H1 (cell line): ENCODE results near the gene TYRO3. TPM values are rescaled to one million over a fixed set of nuclear protein-coding genes. Genes with fewer than 3 reads are reported as not detected.

ENCODE experiments used
- CTCF ChIA-PET: fragments of 300-600 bp; sonication (Branson Sonifier 250); formaldehyde crosslinking; loops from one replicate; lab custom pipeline; 2021; ENCODE audit not compliant: partially characterized antibody; lab: Charles Lee
- POLR2A ChIA-PET: fragments of 300-600 bp; sonication (Branson Sonifier 250); formaldehyde crosslinking; loops from one replicate; lab custom pipeline; 2021; ENCODE audit warnings: inconsistent platforms; ENCODE audit not compliant: partially characterized antibody; lab: Charles Lee
- DNase-seq, 2 experiments: peaks; one replicate each; pipeline versions ENCODE4 v3.0.0 to v3.0.0-alpha.2; 2010 to 2022; ENCODE audit warnings: low spot score in 2 of 2, low read depth in 1 of 2, mixed read lengths in 1 of 2
- FAIRE-seq: peaks from 2 replicates; lab custom pipeline; 2011; peaks lifted over from hg19 to GRCh38; lab: Jason Lieb, UNC
- H2AFZ ChIP-seq: 2 replicates; pipeline ENCODE4 v1.8.1; 2012; ENCODE audit warnings: low read length, inconsistent platforms
- H2AK5ac ChIP-seq: 2 replicates; pipeline ENCODE4 v1.6.1; 2013; ENCODE audit warnings: low read depth, low read length
- H2BK120ac ChIP-seq: replicated peaks from 2 replicates; pipeline ENCODE3; 2013; ENCODE audit warnings: low read depth, low read length, inconsistent platforms
- H2BK12ac ChIP-seq: 2 replicates; pipeline ENCODE4 v1.6.1; 2013; ENCODE audit warnings: low read depth, low read length
- H2BK15ac ChIP-seq: 2 replicates; pipeline ENCODE4 v1.6.1; 2013; ENCODE audit warnings: low read length
- H2BK20ac ChIP-seq: 2 replicates; pipeline ENCODE4 v1.6.1; 2013; ENCODE audit warnings: low read length
- H2BK5ac ChIP-seq: 2 replicates; pipeline ENCODE4 v1.6.1; 2013; ENCODE audit warnings: low read depth, low read length
- H3K14ac ChIP-seq: 2 replicates; pipeline ENCODE4 v1.6.1; 2013; ENCODE audit warnings: inconsistent platforms; ENCODE audit not compliant: insufficient read length
- H3K18ac ChIP-seq: 2 replicates; pipeline ENCODE4 v1.6.1; 2013; ENCODE audit warnings: low read length; ENCODE audit errors: extremely low read depth
- H3K23ac ChIP-seq: 2 replicates; pipeline ENCODE4 v1.6.1; 2013; ENCODE audit warnings: inconsistent platforms; ENCODE audit not compliant: insufficient read length
- H3K23me2 ChIP-seq: 2 replicates; pipeline ENCODE4 v1.6.1; 2013; ENCODE audit warnings: low read depth, low read length
- H3K27ac ChIP-seq: 2 replicates; pipeline ENCODE4 v1.6.1; 2011; ENCODE audit warnings: low read depth, low read length, inconsistent platforms
- H3K27me3 ChIP-seq, 4 experiments: replicated peaks in 1 of 4; 1 replicate in 1 of 4; 2 replicates in 3 of 4; pipeline versions ENCODE4 v1.6.1 to v1.8.1; 2011 to 2013; ENCODE audit warnings: low read length in 3 of 4, mild to moderate bottlenecking in 3 of 4, inconsistent platforms in 2 of 4, mixed read lengths in 2 of 4, moderate library complexity in 1 of 4; ENCODE audit not compliant: control insufficient read depth in 3 of 4, insufficient read depth in 3 of 4; ENCODE audit errors: extremely low read depth in 1 of 4
- H3K36me3 ChIP-seq, 4 experiments: 2 replicates each; pipeline versions ENCODE4 v1.6.1 to v1.8.1; 2011 to 2013; ENCODE audit warnings: mild to moderate bottlenecking in 4 of 4, low read length in 3 of 4, moderate library complexity in 2 of 4, control low read depth in 1 of 4, inconsistent platforms in 1 of 4; ENCODE audit not compliant: insufficient read depth in 4 of 4, control insufficient read depth in 2 of 4
- H3K4ac ChIP-seq: replicated peaks from 2 replicates; pipeline ENCODE3; 2013; ENCODE audit warnings: low read length, low read depth, mixed read lengths, inconsistent platforms; ENCODE audit not compliant: insufficient read length
- H3K4me1 ChIP-seq, 4 experiments: replicated peaks in 1 of 4; 1 replicate in 1 of 4; 2 replicates in 3 of 4; pipeline versions ENCODE4 v1.6.1 to v1.8.1; 2011 to 2013; ENCODE audit warnings: low read length in 3 of 4, inconsistent platforms in 2 of 4, mixed read lengths in 1 of 4; ENCODE audit not compliant: insufficient read depth in 4 of 4, control insufficient read depth in 3 of 4
- H3K4me2 ChIP-seq, 2 experiments: 2 replicates each; pipeline versions ENCODE4 v1.6.1 to v1.8.1; 2011 to 2013; ENCODE audit warnings: low read depth in 2 of 2, low read length in 2 of 2, control low read depth in 1 of 2, inconsistent platforms in 1 of 2, mild to moderate bottlenecking in 1 of 2; ENCODE audit not compliant: insufficient read depth in 1 of 2
- H3K4me3 ChIP-seq, 4 experiments: fragments of 200-600, 300-600 bp in 1 of 4; sonication (generic), shearing (Covaris generic), sonication (Bioruptor Twin) in 1 of 4; 2 replicates each; pipeline versions ENCODE4 v1.5.1 to v1.8.1; 2011 to 2016; ENCODE audit warnings: low read length in 4 of 4, low read depth in 3 of 4, control low read depth in 2 of 4, inconsistent platforms in 2 of 4, mild to moderate bottlenecking in 2 of 4, mixed read lengths in 1 of 4, moderate library complexity in 1 of 4; ENCODE audit not compliant: insufficient read depth in 2 of 4; ENCODE audit errors: extremely low read depth in 1 of 4
- H3K56ac ChIP-seq: replicated peaks from 2 replicates; pipeline ENCODE3; 2013; ENCODE audit warnings: low read depth, mild to moderate bottlenecking, mixed read lengths, low read length, inconsistent platforms; ENCODE audit not compliant: insufficient read length
- H3K79me1 ChIP-seq: 2 replicates; pipeline ENCODE4 v1.6.1; 2013; ENCODE audit warnings: low read depth, low read length, control low read depth
- H3K79me2 ChIP-seq, 2 experiments: 2 replicates each; pipeline versions ENCODE4 v1.6.1 to v1.8.1; 2012 to 2013; ENCODE audit warnings: low read length in 2 of 2, mild to moderate bottlenecking in 2 of 2, inconsistent platforms in 1 of 2; ENCODE audit not compliant: insufficient read depth in 2 of 2, control insufficient read depth in 1 of 2
- H3K9ac ChIP-seq, 4 experiments: replicated peaks in 1 of 4; 1 replicate in 1 of 4; 2 replicates in 3 of 4; pipeline versions ENCODE4 v1.6.1 to v1.8.1; 2011 to 2013; ENCODE audit warnings: low read depth in 3 of 4, low read length in 3 of 4, control low read depth in 2 of 4, mild to moderate bottlenecking in 2 of 4, moderate library complexity in 2 of 4, inconsistent platforms in 1 of 4; ENCODE audit errors: extremely low read depth in 1 of 4
- H3K9me3 ChIP-seq, 2 experiments: 2 replicates each; pipeline versions ENCODE4 v1.6.1 to v1.8.1; 2012 to 2013; ENCODE audit warnings: mild to moderate bottlenecking in 2 of 2, moderate library complexity in 2 of 2, control low read depth in 1 of 2, inconsistent platforms in 1 of 2, low read depth in 1 of 2, low read length in 1 of 2, mixed read lengths in 1 of 2; ENCODE audit not compliant: insufficient read depth in 2 of 2
- H4K20me1 ChIP-seq, 2 experiments: replicated peaks in 1 of 2; 2 replicates each; pipeline versions ENCODE3 to v1.8.1; 2011 to 2013; ENCODE audit warnings: inconsistent platforms in 2 of 2, low read length in 2 of 2, mild to moderate bottlenecking in 1 of 2; ENCODE audit not compliant: insufficient read depth in 2 of 2, control insufficient read depth in 1 of 2
- H4K5ac ChIP-seq: 2 replicates; pipeline ENCODE4 v1.6.1; 2013; ENCODE audit warnings: low read length, low read depth, mixed read lengths, inconsistent platforms; ENCODE audit not compliant: insufficient read length
- H4K8ac ChIP-seq: 2 replicates; pipeline ENCODE4 v1.8.0; 2013; ENCODE audit warnings: mild to moderate bottlenecking, moderate library complexity, low read length, inconsistent platforms; ENCODE audit not compliant: insufficient read depth; ENCODE audit errors: extremely low read depth
- H4K91ac ChIP-seq: replicated peaks from 2 replicates; pipeline ENCODE3; 2013; ENCODE audit warnings: low read length, mixed read lengths, inconsistent platforms; ENCODE audit not compliant: insufficient read length
- ASH2L ChIP-seq: fragments of 200-600, 300-600 bp; sonication (generic); IDR thresholded peaks from one replicate; pipeline ENCODE4 v1.7.1; 2017; ENCODE audit warnings: low read length
- BRCA1 ChIP-seq: IDR thresholded peaks from 2 replicates; pipeline ENCODE4 v1.6.1; 2012; ENCODE audit warnings: low read depth, low read length, improper control_type of control experiment
- CHD2 ChIP-seq: IDR thresholded peaks from 2 replicates; pipeline ENCODE4 v1.6.1; 2012; ENCODE audit warnings: low read length, improper control_type of control experiment
- POLR2AphosphoS5 ChIP-seq: IDR thresholded peaks from 2 replicates; pipeline ENCODE4 v1.6.1; 2011; ENCODE audit warnings: low read depth, low read length
- RFX5 ChIP-seq: IDR thresholded peaks from 2 replicates; pipeline ENCODE4 v1.6.1; 2011; ENCODE audit warnings: low read depth, low read length, improper control_type of control experiment, borderline replicate concordance
- SAP30 ChIP-seq: fragments of 300-600 bp; sonication (generic); IDR thresholded peaks from 2 replicates; pipeline ENCODE4 v1.7.1; 2012; ENCODE audit warnings: low read length, moderate library complexity, mild to moderate bottlenecking, inconsistent platforms; ENCODE audit not compliant: insufficient read depth, insufficient replicate concordance
- SIN3A ChIP-seq, 2 experiments: IDR thresholded peaks in 1 of 2; conservative IDR thresholded peaks in 1 of 2; 2 replicates each; pipeline ENCODE4 v1.6.1; 2011 to 2012; ENCODE audit warnings: low read length in 2 of 2, improper control_type of control experiment in 1 of 2, low read depth in 1 of 2, mild to moderate bottlenecking in 1 of 2
- SIRT6 ChIP-seq: IDR thresholded peaks from one replicate; pipeline ENCODE4 v1.7.1; 2012; ENCODE audit warnings: low read length, inconsistent platforms
- SUZ12 ChIP-seq: fragments of 200-600 bp; sonication (generic); IDR thresholded peaks from 2 replicates; pipeline ENCODE4 v1.6.1; 2012; ENCODE audit warnings: mild to moderate bottlenecking, inconsistent platforms, low read length, moderate library complexity, mixed read lengths
- ZNF274 ChIP-seq: IDR thresholded peaks from 2 replicates; pipeline ENCODE4 v1.7.0; 2012; ENCODE audit warnings: low read length, borderline replicate concordance; ENCODE audit errors: extremely low read depth
- WGBS, 2 experiments: shearing (Covaris generic) in 1 of 2; methylation state at CpG; one replicate each; pipeline versions ENCODE4 v1.1.6 to v1.1.7; 2013 to 2015; ENCODE audit warnings: low lambda C conversion rate in 2 of 2, mixed read lengths in 2 of 2, inconsistent platforms in 1 of 2, low coverage in 1 of 2, missing lambda C conversion rate in 1 of 2; ENCODE audit not compliant: insufficient replicate concordance in 2 of 2, insufficient coverage in 1 of 2, insufficient read length in 1 of 2; ENCODE audit errors: extremely low coverage in 1 of 2, missing lambda C conversion rate in 1 of 2; 5-methylcytosine and 5-hydroxymethylcytosine counted together
- polyA plus RNA-seq, 7 experiments: library from polyadenylated mRNA; depleted of rRNA in 3 of 7; stranded (reverse) in 5 of 7; unstranded in 2 of 7; fragments of >200 nt in 5 of 7; fragments of 200-250 nt in 2 of 7; gene quantifications; 1 replicate in 5 of 7; 2 replicates in 1 of 7; 4 replicates in 1 of 7; pipeline versions ENCODE4 v1.2.1 to v1.2.3, GENCODE V29; 2011 to 2013; ENCODE audit warnings: missing spikeins in 2 of 7, mixed read lengths in 2 of 7
- total RNA-seq: library from RNA; stranded (reverse); fragmentation: NEBNext Ultra II Directional; extraction: Animal tissue kit (Norgen Biotek cat#: 25700); gene quantifications from 2 replicates; pipeline ENCODE4 v1.2.1, GENCODE V29; 2021
- TF ChIP-seq, protein P1 (sequence below), 3 experiments: IDR thresholded peaks; 1 replicate in 2 of 3; 2 replicates in 1 of 3; pipeline versions ENCODE4 v1.5.1 to v1.6.1; 2011; ENCODE audit warnings: low read length in 3 of 3, mild to moderate bottlenecking in 3 of 3, inconsistent platforms in 2 of 3, low read depth in 1 of 3, moderate library complexity in 1 of 3; ENCODE audit not compliant: insufficient read depth in 1 of 3; ENCODE audit errors: control extremely low read depth in 1 of 3

TYRO3 gene
- total and polyA plus RNA-seq, 2 of the 8 experiments (the other 6 are each of a cell fraction or from before 2014, with no cell fraction given), result 82.7 to 98.8 TPM

DNA sequence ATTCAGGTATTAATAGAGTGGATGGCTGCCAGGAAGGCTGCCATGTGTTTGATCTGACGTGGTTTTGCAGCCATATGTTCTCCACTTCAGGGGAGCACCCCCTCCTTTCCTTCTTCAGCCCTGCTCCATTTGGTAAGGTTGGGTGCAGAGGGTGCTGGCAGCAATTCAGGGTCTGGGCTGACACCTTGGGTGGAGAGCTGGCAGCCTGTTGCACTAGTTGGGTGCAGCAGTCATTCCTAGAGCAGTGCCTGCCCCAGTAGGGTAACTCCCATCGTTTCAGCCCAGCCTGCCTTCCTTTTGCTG lies 1.5 kb downstream of the TYRO3 start:
- Histone ChIP-seq H4K5ac (no peak overlapping the region), H2BK12ac (peak overlapping the region; percentile 93), H3K79me1 (no peaks in the 10 kb centered on the region; the same call in none of the 2 replicates), H3K4me2 (peak overlapping the region; percentile 90 to 99), H3K23me2 (peaks cover 7% of the 10 kb centered on the region; the same call in 1 of the 2 replicates), H4K91ac (no peak overlapping the region), H4K20me1 (peaks cover 0 to 3% of the 10 kb centered on the region in 2 experiments), H2BK120ac (no peak overlapping the region), H3K4me1 (peaks cover 25 to 61% (median 51%) of the 10 kb centered on the region in 4 experiments), H3K4me3 (peak overlapping the region in 2 of 4 experiments; percentile 80 to 96; a peak in 4 of 8 replicates), H3K18ac (no peak overlapping the region), H3K14ac (no peak overlapping the region), H4K8ac (no peak overlapping the region), H3K27ac (no peak overlapping the region), H3K79me2 (peaks cover 0 to 21% of the 10 kb centered on the region in 2 experiments; a peak in 1 of 4 replicates), H2BK15ac (peak overlapping the region; percentile 82), H3K23ac (no peak overlapping the region), H3K27me3 (no peaks in the 10 kb centered on the region; a peak in 2 of 7 replicates), H2BK5ac (peak overlapping the region; percentile 80; the same call in 1 of the 2 replicates), H2AK5ac (peak overlapping the region; percentile 40; the same call in 1 of the 2 replicates), H3K9me3 (no peaks in the 10 kb centered on the region), H3K9ac (peak overlapping the region in 1 of 4 experiments; percentile 29; a peak in 1 of 7 replicates), H3K36me3 (peaks cover 0 to 35% (median 4%) of the 10 kb centered on the region in 4 experiments; a peak in 5 of 8 replicates), H3K56ac (no peak overlapping the region), H2AFZ (no peak overlapping the region), H2BK20ac (no peak overlapping the region; the same call in 1 of the 2 replicates), H3K4ac (no peak overlapping the region)
- no peak for FAIRE-seq
- no peak for DNase-seq
- ChIA-PET CTCF (interaction anchor here (0.6 to 5.5 kb wide), 7 partner anchors 9 to 178 kb away, joined by 3 to 80 read pairs (median 12); no protein-coding TSS in a partner anchor), POLR2A (interaction anchor here (0.6 to 21.2 kb wide), 6 partner anchors 16 to 251 kb away, joined by 3 to 643 read pairs (median 6); partner anchors contain the start of gene RPAP1)
- WGBS, 2 experiments, result 76% methylated on average over 2 of the region's 2 CpGs; no CpG with 5 or more reads in 1 of the 2 experiments
- TF ChIP-seq, protein P1, sequence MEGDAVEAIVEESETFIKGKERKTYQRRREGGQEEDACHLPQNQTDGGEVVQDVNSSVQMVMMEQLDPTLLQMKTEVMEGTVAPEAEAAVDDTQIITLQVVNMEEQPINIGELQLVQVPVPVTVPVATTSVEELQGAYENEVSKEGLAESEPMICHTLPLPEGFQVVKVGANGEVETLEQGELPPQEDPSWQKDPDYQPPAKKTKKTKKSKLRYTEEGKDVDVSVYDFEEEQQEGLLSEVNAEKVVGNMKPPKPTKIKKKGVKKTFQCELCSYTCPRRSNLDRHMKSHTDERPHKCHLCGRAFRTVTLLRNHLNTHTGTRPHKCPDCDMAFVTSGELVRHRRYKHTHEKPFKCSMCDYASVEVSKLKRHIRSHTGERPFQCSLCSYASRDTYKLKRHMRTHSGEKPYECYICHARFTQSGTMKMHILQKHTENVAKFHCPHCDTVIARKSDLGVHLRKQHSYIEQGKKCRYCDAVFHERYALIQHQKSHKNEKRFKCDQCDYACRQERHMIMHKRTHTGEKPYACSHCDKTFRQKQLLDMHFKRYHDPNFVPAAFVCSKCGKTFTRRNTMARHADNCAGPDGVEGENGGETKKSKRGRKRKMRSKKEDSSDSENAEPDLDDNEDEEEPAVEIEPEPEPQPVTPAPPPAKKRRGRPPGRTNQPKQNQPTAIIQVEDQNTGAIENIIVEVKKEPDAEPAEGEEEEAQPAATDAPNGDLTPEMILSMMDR (IDR thresholded peaks at IDR 0.05; ENCODE audit: control extremely low read depth in 1 of 3, insufficient read depth in 1 of 3, low read depth in 1 of 3, low read length in 3 of 3), result no peak
- no peak for TF ChIP-seq SUZ12
- TF ChIP-seq ASH2L, result no peak
- TF ChIP-seq SAP30, result no peak
- no peak for TF ChIP-seq SIRT6
- no peak for TF ChIP-seq BRCA1
- no peak for TF ChIP-seq POLR2AphosphoS5
- no peak for TF ChIP-seq RFX5
- TF ChIP-seq SIN3A (conservative IDR thresholded peaks at IDR 0.05 in 1 of 2, IDR thresholded peaks at IDR 0.05 in 1 of 2; ENCODE audit: low read depth in 1 of 2, low read length in 2 of 2), result no peak
- TF ChIP-seq CHD2, result no peak
- TF ChIP-seq ZNF274, result no peak
